HG02763 (cell line): ENCODE measurements around the gene COL18A1.
"Not testable (repeated sequence)": the region's sequence is repeated elsewhere in the genome, so short reads cannot be mapped to it uniquely, and the experiment has no call there.

Source experiments
- ATAC-seq: cut with Tn5 transposase; IDR thresholded peaks from one replicate; pipeline ENCODE4 v1.9.1; 2021; ENCODE audit warnings: mild to moderate bottlenecking, moderate library complexity; ENCODE audit not compliant: unreplicated experiment

The COL18A1 gene

DNA sequence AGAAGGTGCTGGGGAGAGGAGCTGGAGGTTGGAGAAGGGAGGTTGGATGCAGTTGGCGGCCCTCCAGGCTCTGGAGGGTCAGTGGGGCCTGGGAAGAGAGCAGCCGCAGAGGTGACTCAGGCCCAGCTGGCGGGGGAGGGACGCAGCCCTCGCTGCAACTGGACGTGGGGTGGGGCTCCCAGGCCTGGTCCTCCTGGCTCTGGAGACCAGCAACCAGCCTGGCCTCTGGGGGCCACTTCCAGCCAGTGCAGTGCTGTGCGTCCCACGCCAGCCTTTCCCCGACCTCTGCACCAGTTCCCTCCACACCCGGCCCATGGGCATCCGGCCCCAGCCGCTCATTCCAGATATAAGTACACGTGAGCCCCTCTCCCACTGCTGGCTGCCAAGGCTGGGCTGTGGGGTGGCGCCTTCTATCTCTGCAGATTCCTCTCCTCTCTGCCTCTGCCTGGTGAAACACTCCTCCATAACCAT is 38.0 kb upstream of the COL18A1 start:
- no peak for ATAC-seq

DNA sequence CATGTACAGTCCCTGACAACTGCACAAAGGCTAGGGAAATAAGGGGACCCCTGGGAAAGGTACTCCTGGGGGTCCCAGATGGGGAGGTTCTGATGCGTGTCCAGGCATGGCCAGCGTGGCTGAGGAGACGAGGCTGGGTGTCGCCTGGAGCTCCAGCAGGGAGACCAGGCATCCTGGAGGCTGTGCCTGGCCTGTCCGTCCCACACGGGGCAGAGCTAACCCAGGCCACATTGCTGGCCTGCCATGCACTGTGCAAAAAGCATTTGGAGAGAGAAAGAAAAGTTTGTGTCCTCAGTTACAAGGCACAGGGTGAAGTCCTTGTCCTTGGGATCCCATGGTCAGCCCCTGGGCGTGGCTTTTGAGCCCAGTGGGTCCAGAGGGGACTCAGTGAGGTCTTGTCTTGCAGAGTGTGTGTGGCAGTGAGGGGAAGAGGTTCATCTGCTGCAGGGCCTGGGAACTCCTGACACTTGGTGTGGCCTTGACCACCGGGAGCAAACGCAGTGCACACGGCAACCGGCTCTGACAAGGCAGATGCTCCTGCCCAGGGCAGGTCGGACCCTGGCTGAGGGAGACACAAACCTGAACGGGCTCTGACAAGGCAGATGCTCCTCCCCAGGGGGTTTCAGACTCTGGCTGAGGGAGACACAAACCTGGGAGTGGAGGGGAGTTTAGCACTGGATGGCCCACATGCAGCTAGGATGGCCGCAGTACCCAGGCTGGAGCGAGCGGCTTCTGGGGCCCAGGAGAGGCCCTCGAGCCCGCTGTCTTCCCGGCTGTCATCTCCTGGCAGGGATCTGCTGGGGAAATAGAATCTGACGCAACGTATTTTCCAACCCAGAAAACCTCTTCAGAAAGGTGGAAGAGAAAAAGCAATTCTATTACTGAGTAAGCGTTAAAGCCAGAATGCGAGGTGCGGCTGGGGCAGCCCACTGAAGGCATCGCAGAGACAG is 37.3 kb upstream of the COL18A1 start:
- ATAC-seq: no peak

DNA sequence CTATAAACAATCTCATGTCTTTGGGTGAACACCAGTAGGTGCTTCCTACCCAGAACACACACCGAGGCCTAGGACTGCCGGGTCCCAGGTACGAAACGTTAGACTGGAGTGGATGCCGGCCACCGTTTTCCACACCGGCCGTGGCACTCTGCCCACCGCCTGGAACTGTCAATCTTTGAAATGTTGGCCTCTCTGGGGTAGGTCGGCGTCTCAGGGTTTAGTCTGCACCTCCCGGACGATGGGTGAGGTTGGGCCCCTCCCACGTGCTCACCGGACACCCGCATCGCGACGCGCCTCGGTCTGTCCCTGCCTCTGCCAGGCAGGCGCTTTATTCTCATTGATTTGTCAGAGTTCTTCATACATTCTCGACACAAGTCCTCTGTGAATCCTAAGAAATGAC is 35.9 kb upstream of the COL18A1 start:
- ATAC-seq: not testable (repeated sequence)

DNA sequence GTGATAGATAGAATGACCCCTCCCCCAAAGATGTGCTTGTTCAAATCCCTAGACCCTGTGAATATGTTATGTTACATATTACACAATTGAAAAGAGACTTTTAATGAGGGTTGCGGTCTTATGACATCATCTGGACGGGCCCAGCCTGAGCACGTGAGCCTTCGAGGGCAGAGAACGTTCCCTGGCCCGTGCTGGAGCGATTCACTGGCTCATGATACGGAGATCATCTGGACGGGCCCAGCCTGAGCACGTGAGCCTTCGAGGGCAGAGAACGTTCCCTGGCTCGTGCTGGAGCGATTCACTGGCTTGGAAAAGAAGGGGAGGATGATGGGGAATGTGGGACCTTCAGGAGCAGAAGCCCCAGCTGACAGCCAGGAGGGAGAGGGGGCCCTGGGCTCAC is 34.4 kb upstream of the COL18A1 start:
- no peak for ATAC-seq

DNA sequence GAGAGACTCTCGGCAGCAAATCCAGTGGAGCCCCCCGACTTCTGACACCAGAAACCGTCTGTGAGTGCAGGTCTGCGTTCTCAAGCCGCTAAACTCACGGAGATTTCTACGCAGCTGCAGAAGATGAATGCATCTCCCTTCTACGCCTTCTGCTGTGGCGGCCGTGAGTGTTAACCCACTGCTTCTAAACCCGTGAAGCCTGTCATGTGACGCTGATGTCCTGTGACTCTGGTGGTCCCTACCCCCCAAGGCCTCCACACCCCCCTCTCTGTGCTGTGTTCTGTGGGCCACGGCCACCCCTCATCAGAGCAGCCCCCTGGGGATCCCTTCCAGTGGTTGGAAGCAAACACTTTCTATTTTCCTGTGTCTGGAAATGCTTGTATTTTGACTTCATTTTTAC is 33.9 kb upstream of the COL18A1 start:
- no peak for ATAC-seq

DNA sequence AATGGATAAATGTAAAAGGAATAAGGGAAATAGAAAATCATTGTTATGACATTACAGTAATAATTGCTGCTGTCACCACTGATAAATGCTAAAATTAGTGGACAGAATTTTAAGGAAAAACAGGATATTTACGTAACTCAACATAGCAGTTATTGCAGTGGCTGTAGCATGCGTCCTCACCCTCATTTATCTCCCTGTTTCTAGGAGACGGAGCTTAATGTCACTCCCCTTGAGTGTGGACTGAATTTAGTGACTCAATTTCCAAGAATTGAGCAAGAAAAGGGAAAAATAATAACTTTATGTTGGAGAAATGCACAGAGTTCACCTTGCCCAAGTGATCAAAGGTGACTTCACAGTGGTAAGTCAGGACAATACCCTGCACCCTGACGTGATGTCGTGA is 33.3 kb upstream of the COL18A1 start:
- ATAC-seq: no peak

DNA sequence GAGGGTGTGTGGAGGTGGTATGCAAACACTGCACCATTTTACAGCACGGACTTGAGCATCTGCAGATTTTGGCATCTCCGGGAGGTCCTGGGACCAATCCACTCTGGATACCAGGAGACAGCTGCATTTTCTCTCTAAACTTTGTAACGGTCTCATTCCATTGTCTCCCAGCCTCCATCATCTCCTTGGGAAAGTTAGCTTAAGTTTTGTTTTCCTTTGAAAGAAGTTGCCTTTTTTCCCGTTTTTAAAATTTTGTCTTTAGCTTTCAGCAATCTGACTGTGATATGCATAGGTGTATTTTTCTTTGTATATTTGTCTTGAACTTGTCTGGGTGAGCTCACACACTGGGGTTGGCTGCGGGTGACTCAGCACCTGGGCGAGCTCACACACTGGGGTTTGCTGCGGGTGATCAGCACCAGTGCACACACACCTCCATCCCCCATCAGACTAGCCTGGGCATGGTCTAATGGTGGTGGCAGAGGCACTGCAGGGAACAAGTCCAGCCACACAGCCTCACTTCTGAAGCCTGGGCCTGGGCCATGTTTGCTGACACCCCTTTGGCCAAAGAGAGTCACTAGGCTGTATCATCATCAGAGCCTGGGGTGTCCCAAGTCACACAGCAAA is 32.1 kb upstream of the COL18A1 start:
- no peak for ATAC-seq

DNA sequence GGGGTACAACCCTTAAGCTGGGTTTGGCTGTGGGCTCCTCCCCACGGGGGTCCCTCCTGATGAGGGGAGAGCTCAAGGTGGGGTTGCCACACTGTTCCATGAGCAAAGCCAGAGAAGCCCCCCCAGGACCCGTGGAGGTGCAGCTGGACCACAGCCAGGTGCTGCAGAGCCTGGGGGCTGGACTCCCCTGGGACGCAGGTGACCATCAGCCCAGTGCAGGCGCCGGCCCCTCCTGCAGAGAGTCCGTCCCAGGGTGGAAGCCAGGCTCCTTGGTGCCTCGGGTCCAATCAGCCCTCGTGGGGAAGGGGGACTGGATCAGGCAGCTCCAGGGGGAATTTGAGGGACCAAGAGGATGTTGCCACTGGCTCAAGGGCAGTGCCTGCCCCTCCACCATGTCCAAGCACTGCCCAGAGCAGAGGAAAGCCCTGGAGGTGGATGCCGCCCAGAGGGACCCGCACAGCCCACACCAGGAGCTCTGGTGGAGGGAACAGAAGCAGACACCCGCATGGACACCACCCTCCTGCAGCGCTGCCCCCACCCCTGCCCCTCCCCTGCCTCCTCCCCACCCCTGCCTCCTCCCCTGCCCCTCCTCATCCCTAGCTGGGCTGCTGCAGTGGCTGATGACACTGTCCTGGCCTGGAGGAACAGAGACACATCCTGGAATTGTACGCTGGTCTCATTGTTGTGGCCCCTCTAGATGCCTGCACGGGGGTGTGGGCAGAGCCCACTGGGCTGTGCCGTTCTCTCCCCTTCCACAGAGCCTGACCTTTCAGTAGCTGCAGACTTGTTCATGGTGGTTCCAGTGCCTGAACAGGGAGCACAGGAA is 30.8 kb upstream of the COL18A1 start:
- no peak for ATAC-seq

DNA sequence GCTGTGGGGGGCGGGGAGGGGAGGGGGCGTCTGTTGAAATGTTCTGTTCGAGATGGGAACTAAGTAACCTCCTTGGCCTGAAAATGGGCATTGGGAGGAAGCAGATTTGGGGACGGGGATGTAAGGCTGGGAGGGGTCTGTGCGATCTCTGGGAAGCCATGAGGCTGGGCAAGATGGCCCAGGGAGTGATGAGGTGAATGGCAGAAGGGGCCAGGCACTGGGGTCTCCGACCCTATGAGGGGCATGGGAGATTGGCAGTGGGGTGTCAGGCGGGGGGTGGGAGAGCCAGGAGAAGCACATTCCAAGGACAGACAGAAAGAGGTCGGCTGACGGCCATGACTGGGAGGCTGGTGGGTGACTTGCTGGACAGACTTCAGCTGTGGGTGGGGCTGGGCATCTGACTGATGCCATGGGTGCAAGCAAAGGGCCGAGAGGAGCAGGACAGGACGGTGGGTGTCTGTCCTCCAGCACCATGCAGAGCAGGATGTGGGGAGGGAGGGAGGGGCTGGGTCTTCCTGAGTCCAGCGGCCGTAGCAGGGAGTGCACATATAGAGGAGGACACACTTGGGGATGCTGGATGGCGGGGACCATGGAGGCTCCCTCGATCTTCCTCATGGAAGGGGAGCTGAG is 30.0 kb upstream of the COL18A1 start:
- no peak for ATAC-seq

DNA sequence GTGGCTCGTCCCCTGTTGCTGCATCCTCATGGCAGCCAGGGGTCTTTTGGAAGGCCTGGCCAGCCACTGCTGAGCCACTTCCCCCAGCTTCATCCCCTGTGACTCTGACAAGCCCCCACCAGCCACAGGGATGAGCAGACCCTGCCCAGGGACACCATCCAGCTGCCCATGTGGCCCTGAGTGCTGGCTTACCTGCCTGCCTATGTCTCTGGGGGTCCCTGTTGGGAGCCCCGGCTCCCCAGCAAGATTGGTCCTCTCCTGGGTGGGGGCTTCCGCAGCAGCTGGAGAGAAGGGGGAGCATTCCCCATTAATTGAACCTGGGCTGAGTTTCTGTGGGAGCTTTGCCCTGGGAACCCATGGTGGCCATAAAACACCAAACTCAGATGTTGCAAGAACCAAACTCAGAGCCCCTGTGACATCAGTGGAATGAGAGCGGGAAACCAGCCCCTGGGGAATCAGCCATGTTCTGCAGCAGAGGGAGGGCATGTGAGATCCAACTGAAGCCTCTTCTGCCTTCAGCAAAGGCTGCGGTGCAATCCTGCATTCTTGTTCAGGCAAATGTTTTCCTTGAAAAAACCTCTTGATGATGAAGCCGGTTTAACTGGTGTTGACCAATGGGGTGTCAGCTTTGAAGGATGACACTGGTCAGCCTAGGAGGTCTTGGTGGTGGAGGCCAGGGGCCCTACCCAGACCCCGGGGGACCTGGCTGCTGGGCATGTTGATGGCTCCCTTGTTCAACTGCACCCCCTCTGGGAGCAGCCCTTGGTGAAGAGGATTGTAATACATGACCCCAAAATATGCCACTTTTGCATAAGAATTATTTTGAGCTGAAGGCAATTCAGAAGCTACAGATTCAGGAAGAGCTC is 28.3 kb upstream of the COL18A1 start:
- ATAC-seq: no peak

DNA sequence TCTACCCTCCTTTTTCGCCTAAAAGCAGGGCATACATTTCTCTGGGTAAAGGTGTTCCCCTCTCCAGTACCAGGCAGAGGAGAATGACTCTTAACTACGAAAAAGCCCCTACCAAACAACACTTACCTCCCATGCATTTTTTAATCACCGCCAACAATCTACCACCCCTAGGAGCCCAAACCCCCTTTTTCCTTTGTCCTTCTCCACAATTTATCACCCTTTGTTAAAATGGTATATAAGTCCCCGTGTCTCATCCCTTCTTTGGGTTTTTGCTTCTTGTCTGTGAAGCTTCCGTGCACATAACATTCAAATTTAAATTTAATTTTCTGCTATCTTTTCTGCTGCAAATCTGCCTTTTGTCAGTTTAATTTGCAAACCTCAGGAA is 27.6 kb upstream of the COL18A1 start:
- ATAC-seq: no peak

DNA sequence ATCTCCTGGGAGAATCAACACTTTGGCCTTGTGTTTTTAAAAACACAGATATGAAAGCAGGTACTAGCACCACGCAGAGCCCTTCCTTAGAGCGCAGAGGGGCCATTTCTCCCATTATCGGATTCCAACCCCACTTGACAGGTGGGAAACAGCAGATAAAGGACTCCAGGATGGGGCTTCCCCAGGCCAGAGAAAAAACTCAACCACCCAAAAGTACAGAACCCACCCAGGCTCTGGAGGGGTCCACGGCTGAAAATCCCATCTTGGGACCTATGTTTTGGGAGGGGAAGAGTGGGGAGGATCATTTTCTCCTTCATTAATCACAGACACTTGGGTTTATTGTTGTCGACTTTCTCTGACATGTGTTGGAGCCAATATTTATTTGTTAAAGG is 27.1 kb upstream of the COL18A1 start:
- no peak for ATAC-seq

DNA sequence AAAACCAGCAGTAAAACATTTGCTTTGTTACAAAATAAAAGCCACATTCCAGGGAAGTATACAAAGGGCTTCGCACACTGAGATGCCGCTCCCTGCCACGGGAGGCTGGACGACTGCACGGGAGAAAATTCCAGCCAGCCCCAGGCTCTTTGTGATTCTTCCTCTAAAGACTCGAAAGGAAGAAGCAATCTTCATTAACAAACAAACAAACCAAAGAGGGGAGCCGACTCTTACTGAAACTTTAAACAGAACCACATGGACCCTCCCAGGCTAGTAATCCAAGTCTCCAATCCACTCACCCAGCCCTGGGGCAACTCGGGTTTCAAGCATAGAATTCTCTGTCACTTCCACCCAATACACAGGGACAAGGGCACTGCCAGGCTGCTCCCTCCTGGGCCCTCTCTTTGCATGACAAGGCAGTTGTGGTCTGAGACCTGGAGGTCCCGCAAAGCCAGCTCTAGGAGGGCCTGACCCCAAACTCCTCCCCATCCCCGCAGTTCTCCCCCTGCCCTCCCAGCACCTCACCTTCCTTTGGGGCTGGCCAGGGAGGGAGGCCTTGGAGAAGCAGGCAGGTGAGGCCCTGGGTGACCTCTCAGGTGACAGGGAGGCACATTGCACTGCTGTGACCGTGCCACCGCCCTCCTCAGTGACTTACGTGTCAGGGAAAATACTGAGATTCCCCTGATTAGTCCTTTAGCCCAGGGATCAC is 26.6 kb upstream of the COL18A1 start:
- ATAC-seq: no peak

DNA sequence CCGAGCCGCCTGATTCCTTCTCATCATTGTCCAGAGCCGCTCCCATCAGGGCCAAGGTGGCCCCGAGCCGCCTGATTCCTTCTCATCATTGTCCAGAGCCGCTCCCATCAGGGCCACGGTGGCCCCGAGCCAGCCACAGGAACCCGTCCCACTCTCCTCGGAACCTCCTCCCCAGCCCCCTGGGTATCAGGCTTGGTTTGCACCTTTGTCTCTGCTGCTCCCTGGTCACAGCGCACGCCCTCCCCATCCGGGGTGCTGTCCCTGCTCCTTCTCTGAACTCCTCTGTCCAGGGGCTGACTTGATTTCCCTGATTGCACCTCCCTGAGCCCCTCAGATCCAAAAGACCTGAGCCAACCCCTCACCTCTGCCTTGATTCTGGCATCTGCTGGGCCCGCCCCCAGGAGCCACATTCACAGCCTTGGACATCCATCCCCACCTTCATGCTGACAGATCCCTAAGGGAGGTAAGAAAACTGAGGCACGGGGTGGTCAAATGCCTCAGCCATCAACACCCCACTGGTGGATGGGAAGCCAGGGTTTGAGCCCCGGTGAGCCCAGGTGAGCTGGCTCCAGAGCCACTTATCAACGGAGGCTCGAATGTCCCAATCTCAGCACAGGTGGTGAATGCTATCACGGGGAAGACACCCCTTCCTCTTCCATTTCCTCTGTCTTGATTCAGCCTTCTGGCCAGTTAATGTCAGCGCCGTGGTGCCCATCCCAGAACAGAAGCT is 25.6 kb upstream of the COL18A1 start:
- ATAC-seq: no peak

DNA sequence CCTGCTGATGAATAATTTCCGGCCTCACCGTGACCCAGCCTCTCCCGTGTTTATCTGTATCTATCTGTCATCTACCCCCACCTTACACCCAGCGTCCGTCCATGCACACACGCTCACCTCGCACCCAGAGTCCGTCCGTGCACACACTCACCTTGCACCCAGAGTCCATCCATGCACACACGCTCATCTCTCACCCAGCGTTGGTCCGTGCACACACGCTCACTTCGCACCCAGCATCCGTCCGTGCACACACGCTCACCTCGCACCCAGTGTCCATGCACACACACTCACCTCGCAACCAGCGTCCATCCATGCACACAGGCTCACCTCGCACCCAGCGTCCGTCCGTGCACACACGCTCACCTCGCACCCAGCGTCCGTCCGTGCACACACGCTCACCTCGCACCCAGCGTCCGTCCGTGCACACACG is 25.0 kb upstream of the COL18A1 start:
- no peak for ATAC-seq

DNA sequence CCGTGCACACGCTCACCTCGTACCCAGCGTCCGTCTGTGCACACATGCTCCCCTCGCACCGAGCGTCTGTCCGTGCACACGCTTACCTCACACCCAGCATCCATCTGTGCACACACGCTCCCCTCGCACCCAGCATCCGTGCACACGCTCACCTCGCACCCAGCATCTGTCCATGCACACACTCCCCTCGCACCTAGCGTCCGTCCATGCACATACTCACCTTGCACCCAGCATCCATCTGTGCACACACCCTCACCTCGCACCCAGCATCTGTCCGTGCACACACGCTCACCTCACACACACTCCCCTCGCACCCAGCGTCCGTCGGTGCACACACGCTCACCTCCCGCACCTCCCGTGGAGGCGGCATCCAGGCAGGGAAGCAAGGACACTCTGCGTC is 24.4 kb upstream of the COL18A1 start:
- ATAC-seq: no peak

DNA sequence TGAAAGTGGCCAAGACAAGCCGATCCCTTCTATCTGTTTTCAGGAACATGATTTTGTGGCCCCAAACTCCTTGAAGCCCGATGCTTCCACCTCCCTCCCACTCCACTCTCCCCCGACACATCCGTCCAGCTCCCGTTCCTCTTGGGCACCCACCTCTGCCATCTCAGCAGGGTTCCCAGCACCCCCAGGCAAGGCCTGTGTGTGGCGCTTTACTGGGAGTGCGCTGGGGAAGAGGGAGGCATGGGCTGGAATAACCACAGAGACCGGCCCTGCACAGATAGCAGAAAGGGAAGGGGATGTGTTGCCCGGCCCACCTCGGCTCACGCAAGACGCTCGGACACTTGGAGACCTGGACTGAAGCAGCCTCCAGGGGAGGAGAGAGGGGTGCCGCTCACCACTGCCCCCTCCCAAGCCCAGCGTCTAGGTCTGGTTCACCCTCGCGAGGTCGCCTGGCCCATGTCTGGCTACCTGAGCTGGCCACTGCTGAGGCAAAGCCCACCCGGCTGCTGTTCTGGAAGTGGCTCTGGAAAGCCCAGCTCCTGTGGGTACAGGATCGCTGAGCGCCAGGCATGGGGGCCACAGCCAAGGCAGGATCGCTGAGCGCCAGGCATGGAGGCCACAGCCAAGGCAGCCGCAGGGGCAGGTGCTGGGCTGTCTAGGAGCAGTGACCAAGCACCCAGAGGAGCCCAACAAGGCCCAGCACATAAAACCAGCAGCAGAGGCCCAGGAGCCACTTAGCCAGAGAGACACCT is 23.8 kb upstream of the COL18A1 start:
- no peak for ATAC-seq
